Fibroblast of skin of abdomen (primary cell): ENCODE results near the gene PTPN2.
"Not testable (repeated sequence)": the region's sequence is repeated elsewhere in the genome, so short reads cannot be mapped to it uniquely, and the experiment has no call there.

Source experiments
- DNase-seq: peaks from one replicate; pipeline ENCODE4 v3.0.0-alpha.2; 2013

Gene PTPN2

GRCh38 chr18:12891561-12891960 is 7.5 kb upstream of the PTPN2 start:
- no peak for DNase-seq

- no peak for DNase-seq
Observed at GRCh38 chr18:12890964-12891363, 6.9 kb upstream of the PTPN2 start.

GRCh38 chr18:12886498-12887126 is 2.6 kb upstream of the PTPN2 start:
- no peak for DNase-seq

- no peak for DNase-seq
Observed at GRCh38 chr18:12885500-12885899, 1.5 kb upstream of the PTPN2 start.

GRCh38 chr18:12884406-12885323 is 628 bp upstream of the PTPN2 start:
- no peak for DNase-seq

- DNase-seq = no peak
Observed at GRCh38 chr18:12883372-12883683, 709 bp downstream of the PTPN2 start.

GRCh38 chr18:12882453-12883371 is 1.3 kb downstream of the PTPN2 start:
- DNase-seq = no peak

- no peak for DNase-seq
Observed at GRCh38 chr18:12880541-12880910, 3.5 kb downstream of the PTPN2 start.

GRCh38 chr18:12879840-12880540 is 4.0 kb downstream of the PTPN2 start:
- DNase-seq = no peak

- not testable (repeated sequence) for DNase-seq
Observed at GRCh38 chr18:12874992-12875391, 9.0 kb downstream of the PTPN2 start.

- DNase-seq = not testable (repeated sequence)
Observed at GRCh38 chr18:12873961-12874567, 10.0 kb downstream of the PTPN2 start.

GRCh38 chr18:12872408-12872807 is 11.6 kb downstream of the PTPN2 start:
- DNase-seq = no peak

GRCh38 chr18:12868576-12868975 is 15.5 kb downstream of the PTPN2 start:
- no peak for DNase-seq

- no peak for DNase-seq
Observed at GRCh38 chr18:12867441-12868123, 16.5 kb downstream of the PTPN2 start.

- no peak for DNase-seq
Observed at GRCh38 chr18:12863687-12864216, 20.3 kb downstream of the PTPN2 start.

- DNase-seq = no peak
Observed at GRCh38 chr18:12862874-12863482, 21.1 kb downstream of the PTPN2 start.

GRCh38 chr18:12862467-12862866 is 21.6 kb downstream of the PTPN2 start:
- no peak for DNase-seq

GRCh38 chr18:12861637-12862036 is 22.4 kb downstream of the PTPN2 start:
- no peak for DNase-seq

GRCh38 chr18:12860530-12860929 is 23.5 kb downstream of the PTPN2 start:
- DNase-seq = no peak

GRCh38 chr18:12858991-12859390 is 25.0 kb downstream of the PTPN2 start:
- DNase-seq = no peak
